Measurements from ENCODE around the gene PGBD5.

PGBD5 gene

GRCh38 chr1:230286166-230286889, 139.8 kb downstream of the PGBD5 start:
- H2AFZ ChIP-seq (ENCODE audit: low read depth, low read length), result no peak overlapping the region
- no peaks in the 10 kb centered on the region for H3K9me3 ChIP-seq (ENCODE audit: insufficient read depth, low read length)
- H4K20me1 ChIP-seq (ENCODE audit: insufficient read depth, low read length), result no peaks in the 10 kb centered on the region
- no peaks in the 10 kb centered on the region for H3K79me2 ChIP-seq (ENCODE audit: low read length)
- H3K4me2 ChIP-seq (ENCODE audit: low read length), result no peak overlapping the region
- H3K4me1 ChIP-seq (ENCODE audit: low read length), result peaks cover 14% of the 10 kb centered on the region
- H3K4me3 ChIP-seq (ENCODE audit: low read length), result no peak overlapping the region
- H3K36me3 ChIP-seq (replicated peaks; ENCODE audit: low read depth, low read length), result peaks cover 3% of the 10 kb centered on the region
- no peaks in the 10 kb centered on the region for H3K27me3 ChIP-seq (ENCODE audit: low read depth, low read length)
- H3K9ac ChIP-seq (ENCODE audit: low read length), result no peak overlapping the region
- no peak for TF ChIP-seq EZH2phosphoT487 (IDR thresholded peaks at IDR 0.05; ENCODE audit: low read depth)
- TF ChIP-seq, protein P1, sequence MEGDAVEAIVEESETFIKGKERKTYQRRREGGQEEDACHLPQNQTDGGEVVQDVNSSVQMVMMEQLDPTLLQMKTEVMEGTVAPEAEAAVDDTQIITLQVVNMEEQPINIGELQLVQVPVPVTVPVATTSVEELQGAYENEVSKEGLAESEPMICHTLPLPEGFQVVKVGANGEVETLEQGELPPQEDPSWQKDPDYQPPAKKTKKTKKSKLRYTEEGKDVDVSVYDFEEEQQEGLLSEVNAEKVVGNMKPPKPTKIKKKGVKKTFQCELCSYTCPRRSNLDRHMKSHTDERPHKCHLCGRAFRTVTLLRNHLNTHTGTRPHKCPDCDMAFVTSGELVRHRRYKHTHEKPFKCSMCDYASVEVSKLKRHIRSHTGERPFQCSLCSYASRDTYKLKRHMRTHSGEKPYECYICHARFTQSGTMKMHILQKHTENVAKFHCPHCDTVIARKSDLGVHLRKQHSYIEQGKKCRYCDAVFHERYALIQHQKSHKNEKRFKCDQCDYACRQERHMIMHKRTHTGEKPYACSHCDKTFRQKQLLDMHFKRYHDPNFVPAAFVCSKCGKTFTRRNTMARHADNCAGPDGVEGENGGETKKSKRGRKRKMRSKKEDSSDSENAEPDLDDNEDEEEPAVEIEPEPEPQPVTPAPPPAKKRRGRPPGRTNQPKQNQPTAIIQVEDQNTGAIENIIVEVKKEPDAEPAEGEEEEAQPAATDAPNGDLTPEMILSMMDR (IDR thresholded peaks at IDR 0.05; ENCODE audit: low read depth, low read length), result no peak
- no peak overlapping the region for H3K27ac ChIP-seq (ENCODE audit: low read length)

DNA sequence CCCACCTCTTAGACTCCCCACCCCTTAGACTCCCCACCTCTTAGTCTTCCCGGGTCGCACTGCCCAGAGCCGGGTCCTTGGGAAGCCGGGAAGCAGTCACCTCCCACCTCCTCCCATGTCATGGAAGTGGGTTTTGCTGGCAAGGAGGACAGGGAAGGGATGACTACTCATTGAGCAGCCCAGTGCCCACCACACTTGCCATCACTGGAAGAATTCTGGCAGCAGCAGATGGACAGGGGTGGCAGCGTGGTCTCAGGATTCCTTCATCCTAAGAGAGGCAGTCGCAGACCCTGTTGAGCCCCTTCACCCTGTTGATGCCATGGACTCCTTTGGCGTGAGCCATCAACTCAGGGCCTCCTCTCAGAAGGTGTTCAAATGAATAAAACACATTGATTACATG, 140.8 kb downstream of the PGBD5 start:
- H3K9ac ChIP-seq (ENCODE audit: low read length), result no peak overlapping the region
- no peak overlapping the region for H3K4me2 ChIP-seq (ENCODE audit: low read length)
- no peaks in the 10 kb centered on the region for H4K20me1 ChIP-seq (ENCODE audit: insufficient read depth, low read length)
- no peaks in the 10 kb centered on the region for H3K27me3 ChIP-seq (ENCODE audit: low read depth, low read length)
- no peaks in the 10 kb centered on the region for H3K9me3 ChIP-seq (ENCODE audit: insufficient read depth, low read length)
- no peak overlapping the region for H3K4me3 ChIP-seq (ENCODE audit: low read length)
- H3K36me3 ChIP-seq (replicated peaks; ENCODE audit: low read depth, low read length), result peaks cover 3% of the 10 kb centered on the region
- H2AFZ ChIP-seq (ENCODE audit: low read depth, low read length), result no peak overlapping the region
- no peak for TF ChIP-seq EZH2phosphoT487 (IDR thresholded peaks at IDR 0.05; ENCODE audit: low read depth)
- H3K79me2 ChIP-seq (ENCODE audit: low read length), result no peaks in the 10 kb centered on the region
- H3K4me1 ChIP-seq (ENCODE audit: low read length), result peaks cover 14% of the 10 kb centered on the region
- no peak overlapping the region for H3K27ac ChIP-seq (ENCODE audit: low read length)

DNA sequence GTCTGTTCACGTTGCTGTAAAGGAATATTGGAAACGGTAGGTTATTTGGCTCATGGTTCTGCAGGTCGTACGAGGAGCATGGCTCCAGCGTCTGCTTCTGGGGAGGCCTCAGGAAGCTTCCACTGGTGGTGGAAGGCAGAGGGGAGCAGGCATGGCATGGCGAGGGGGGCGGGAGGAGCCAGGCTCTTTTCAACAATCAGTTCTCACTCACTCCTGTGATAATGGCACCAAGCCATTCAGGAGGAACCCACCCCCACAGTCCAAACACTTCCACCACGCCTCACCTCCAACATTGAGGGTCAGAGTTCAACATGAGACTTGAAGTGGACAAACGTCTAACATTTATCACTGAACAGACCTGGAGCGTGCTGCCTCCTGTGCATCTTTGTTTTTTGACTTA, 141.2 kb downstream of the PGBD5 start:
- Histone ChIP-seq H3K9me3 (ENCODE audit: insufficient read depth, low read length) (no peaks in the 10 kb centered on the region), H3K4me3 (ENCODE audit: low read length) (no peak overlapping the region), H3K4me1 (ENCODE audit: low read length) (peaks cover 14% of the 10 kb centered on the region), H3K79me2 (ENCODE audit: low read length) (no peaks in the 10 kb centered on the region), H3K27ac (ENCODE audit: low read length) (no peak overlapping the region), H2AFZ (ENCODE audit: low read depth, low read length) (no peak overlapping the region), H3K9ac (ENCODE audit: low read length) (no peak overlapping the region), H3K27me3 (ENCODE audit: low read depth, low read length) (no peaks in the 10 kb centered on the region), H3K36me3 (replicated peaks; ENCODE audit: low read depth, low read length) (peaks cover 3% of the 10 kb centered on the region), H4K20me1 (ENCODE audit: insufficient read depth, low read length) (no peaks in the 10 kb centered on the region), H3K4me2 (ENCODE audit: low read length) (no peak overlapping the region)
- TF ChIP-seq EZH2phosphoT487 (IDR thresholded peaks at IDR 0.05; ENCODE audit: low read depth), result no peak
- TF ChIP-seq, protein P1 (IDR thresholded peaks at IDR 0.05; ENCODE audit: low read depth, low read length), result no peak

- Histone ChIP-seq H3K27me3 (ENCODE audit: low read depth, low read length) (no peaks in the 10 kb centered on the region), H3K27ac (ENCODE audit: low read length) (no peak overlapping the region), H3K79me2 (ENCODE audit: low read length) (no peaks in the 10 kb centered on the region), H2AFZ (ENCODE audit: low read depth, low read length) (no peak overlapping the region), H3K9me3 (ENCODE audit: insufficient read depth, low read length) (no peaks in the 10 kb centered on the region), H3K36me3 (replicated peaks; ENCODE audit: low read depth, low read length) (peaks cover 9% of the 10 kb centered on the region), H3K9ac (ENCODE audit: low read length) (no peak overlapping the region), H3K4me1 (ENCODE audit: low read length) (peaks cover 8% of the 10 kb centered on the region), H3K4me3 (ENCODE audit: low read length) (no peak overlapping the region), H4K20me1 (ENCODE audit: insufficient read depth, low read length) (no peaks in the 10 kb centered on the region), H3K4me2 (ENCODE audit: low read length) (no peak overlapping the region)
- TF ChIP-seq, protein P1 (IDR thresholded peaks at IDR 0.05; ENCODE audit: low read depth, low read length), result no peak
- no peak for TF ChIP-seq EZH2phosphoT487 (IDR thresholded peaks at IDR 0.05; ENCODE audit: low read depth)
Observed at GRCh38 chr1:230283678-230284077, 142.5 kb downstream of the PGBD5 start.
